T-helper 22 cell (primary cell): ENCODE measurements around the gene RIPPLY2.

Experiments used
- DNase-seq: peaks from one replicate; pipeline ENCODE4 v3.0.0-alpha.2; 2020; ENCODE audit warnings: low read depth

Gene RIPPLY2

GRCh38 chr6:83905648-83906047 lies 52.5 kb downstream of the RIPPLY2 start:
- DNase-seq: no peak
